GM18909 (cell line): ENCODE data around the gene PGAM2.
"Not testable (repeated sequence)": the region's sequence is repeated elsewhere in the genome, so short reads cannot be mapped to it uniquely, and the experiment has no call there.

ENCODE experiments used
- ATAC-seq: cut with Tn5 transposase; IDR thresholded peaks from one replicate; pipeline ENCODE4 v1.9.1; 2021; ENCODE audit warnings: mild to moderate bottlenecking; ENCODE audit not compliant: unreplicated experiment, poor library complexity

Gene PGAM2

DNA sequence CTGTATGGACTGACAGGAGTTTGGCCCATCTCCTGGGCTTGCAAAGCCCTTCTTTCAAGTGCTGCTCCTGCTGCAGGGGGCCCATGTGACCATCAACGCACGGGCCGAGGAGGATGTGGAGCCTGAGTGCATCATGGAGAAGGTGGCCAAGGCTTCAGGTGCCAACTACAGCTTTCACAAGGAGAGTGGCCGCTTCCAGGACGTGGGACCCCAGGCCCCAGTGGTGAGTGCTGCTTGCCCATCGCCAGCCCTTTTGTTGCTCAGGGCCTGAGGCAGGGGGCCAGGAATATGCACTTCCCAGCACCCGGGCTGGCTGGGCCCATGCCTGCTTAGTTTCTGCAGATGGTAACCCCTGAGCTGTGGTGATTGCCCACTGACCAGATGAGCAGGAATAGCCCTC is 8.7 kb downstream of the PGAM2 start:
- ATAC-seq, result no peak

- ATAC-seq, result no peak
These were observed 12.5 kb downstream of the PGAM2 start for GRCh38 chr7:44052771-44053365.

DNA sequence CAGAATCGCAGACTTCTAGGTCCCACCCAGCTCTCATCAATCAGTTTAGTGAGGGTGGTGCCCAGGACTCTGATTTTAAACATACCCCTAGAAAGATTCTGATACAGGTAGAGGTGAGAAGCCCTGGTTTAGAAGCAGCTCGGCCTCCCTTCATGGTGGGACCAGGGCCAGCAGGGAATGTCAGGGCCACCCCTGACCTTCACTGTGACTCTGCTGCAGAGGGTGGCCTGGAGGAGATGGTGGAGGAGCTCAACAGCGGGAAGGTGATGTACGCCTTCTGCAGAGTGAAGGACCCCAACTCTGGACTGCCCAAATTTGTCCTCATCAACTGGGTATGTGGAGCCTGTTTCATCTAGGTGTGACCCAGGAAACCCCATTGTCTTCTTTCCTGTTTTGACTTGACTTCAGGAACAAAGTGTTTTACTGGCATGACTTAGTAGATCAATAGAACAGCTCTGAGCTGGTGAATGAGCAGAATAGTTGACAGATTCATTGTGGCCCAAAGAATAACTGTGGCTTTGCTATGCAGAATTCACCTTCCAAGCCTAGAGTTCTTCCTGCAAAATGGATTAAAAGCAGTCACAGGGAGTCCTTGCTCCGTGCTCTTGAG is 13.7 kb downstream of the PGAM2 start:
- ATAC-seq, result no peak

GRCh38 chr7:44050915-44051560 is 14.3 kb downstream of the PGAM2 start:
- no peak for ATAC-seq

DNA sequence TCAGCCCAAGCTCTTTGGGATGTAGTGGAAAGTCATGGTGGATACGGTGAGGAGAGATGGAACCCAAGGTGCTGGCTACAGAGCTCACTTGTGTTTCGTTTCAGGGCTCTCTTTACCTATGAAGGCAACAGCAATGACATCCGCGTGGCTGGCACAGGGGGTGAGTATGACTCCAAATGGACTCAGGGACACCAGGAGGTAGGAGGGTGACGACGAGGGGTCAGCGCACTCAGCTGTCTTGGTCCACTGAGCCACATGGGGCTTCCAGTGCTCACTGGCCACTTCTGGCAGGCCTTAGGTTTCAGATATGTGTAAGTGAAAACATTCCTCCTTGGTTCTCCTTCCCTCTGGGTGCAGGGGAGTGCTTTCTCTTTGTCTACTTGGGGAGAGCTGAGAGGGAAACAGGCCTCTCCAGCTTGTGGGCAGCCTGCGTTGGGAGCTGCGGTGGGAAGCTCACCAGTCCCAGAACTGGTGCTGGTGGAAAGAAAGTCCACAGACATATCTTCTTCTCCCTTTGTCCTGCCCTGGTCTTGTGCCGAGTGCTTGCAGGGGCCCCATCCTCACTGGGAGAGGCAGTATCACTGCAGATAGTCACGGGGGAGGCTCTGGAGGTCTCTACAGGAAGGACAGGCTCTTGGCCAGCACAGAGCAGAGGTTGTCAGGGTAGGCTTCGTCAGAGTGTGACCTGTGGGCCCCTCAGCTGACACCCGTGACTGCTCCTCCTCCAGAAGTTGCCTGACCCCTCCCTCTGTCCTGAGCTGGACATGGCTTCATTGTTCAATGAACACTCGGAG is 15.0 kb downstream of the PGAM2 start:
- ATAC-seq, result no peak

GRCh38 chr7:44048031-44048795 is 17.2 kb downstream of the PGAM2 start:
- no peak for ATAC-seq

DNA sequence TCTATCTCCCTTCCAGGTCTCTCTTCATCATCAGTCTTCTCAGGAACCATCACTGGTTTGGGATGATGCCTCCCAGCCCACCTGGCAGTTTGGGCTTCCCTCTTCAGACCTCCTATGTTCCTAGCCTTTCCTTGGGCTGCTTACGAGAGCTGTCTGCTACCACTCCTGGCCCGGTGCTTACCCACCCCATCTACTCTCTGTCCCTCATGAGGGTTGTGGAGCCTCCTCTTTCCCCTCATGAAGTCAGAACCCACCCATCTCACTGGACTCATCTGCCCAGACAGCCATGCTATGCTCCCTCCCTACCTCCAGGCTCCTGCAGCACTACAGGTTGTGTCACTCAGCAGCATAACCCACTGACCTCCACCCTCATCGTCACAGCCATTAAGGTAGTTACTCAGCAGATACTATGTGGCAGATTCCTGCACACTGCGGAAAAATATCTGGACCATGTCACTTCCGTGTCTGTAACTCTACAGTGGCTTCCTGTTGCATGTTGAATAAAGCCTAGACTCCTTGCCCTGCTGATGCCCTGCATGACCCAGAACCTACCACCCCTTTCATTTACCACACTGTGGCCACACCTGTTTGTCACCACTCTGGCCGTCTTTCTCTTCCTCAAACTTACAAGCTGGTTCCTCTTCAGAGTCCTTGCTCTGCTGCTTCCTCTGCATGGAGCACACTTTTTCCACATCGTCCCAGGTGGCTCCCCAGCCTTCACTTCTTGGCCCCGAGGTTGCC is 18.9 kb downstream of the PGAM2 start:
- peak; percentile 72 for ATAC-seq

DNA sequence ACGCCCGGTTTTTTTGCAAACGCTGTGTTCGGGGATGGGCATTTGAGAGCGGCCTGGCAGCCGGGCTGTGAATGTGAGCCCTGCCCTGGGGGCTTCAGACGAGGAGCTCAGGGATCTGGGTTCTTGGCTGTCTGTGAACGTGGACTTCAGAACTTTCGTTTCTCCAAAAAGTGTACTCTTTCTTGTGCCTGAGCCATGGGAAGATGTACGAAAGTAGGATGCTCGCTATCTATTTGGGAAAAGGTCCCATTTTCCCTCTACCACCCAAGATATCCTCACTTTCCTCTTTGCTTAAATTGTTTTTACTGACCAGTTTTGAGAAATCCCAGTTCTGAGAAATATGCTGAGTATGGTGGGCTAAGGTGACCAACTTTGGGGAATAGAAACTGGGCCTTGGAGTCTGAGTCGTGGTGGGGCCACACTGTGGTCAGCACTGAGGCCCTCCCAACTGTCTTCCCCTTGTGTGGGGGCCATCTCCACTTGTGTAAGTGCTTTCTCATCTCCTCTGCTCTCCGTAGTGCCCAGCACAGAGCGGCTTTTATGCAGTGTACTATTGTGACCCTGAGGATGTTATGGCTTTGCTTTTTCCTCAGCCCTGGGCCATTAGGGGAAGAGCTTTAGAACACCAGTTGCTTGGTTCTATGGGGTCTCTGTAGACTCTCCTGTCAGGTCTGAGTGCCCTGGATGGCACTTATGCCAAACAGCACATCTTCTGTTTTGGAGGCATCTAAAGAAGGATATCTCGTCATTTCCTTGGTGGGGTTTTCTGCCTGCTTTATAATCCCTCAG is 19.9 kb downstream of the PGAM2 start:
- ATAC-seq, result peak; percentile 1

GRCh38 chr7:44044315-44045225 is 20.8 kb downstream of the PGAM2 start, which contains the start of gene DBNL:
Gene DBNL, plus strand, starts transcription at chr7:44044702. Its CDS starts 36 bp downstream, at chr7:44044738.
- peak; percentile 71 for ATAC-seq

GRCh38 chr7:44043902-44044301 is 21.5 kb downstream of the PGAM2 start:
- no peak for ATAC-seq

DNA sequence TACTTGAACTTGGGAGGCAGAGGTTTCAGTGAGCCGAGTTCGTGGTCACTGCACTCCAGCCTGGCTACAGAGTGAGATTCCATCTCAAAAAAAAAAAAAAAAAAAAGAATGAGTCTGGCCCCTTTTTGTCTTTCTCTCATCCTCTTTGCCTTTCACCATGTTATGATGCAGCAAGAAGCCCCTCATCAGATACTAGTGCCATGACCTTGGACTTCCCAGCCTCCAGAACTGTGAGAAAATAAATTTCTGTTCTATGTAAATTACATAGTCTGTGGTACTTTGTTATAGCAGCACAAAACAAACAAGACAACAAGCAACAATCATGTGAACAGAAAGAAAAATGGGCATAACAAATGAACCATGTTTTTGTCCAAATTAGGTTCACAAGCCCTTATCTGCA is 23.1 kb downstream of the PGAM2 start:
- no peak for ATAC-seq

DNA sequence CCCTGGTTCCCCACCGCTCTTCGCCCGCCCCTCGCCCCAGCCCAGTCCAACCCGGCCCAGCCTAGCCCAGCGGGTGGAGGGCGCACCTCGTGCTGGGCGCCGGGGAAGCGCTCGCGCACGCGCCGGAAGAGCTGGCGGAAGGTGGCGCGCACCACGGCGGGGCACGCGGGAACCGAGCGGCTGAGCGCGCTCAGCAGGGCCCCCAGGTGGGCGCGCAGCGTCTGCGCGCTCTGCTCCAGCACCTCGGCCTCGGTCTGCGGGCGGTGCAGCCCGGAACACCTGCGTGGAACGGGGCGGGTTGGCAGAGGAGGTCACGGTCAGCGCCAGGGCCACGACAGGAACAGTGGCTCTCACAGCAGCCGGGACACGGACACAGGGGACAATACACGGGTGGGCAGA is 24.9 kb downstream of the PGAM2 start:
- ATAC-seq, result peak; percentile 44

- peak; percentile 2 for ATAC-seq
These were observed 25.4 kb downstream of the PGAM2 start for GRCh38 chr7:44039800-44040492.

DNA sequence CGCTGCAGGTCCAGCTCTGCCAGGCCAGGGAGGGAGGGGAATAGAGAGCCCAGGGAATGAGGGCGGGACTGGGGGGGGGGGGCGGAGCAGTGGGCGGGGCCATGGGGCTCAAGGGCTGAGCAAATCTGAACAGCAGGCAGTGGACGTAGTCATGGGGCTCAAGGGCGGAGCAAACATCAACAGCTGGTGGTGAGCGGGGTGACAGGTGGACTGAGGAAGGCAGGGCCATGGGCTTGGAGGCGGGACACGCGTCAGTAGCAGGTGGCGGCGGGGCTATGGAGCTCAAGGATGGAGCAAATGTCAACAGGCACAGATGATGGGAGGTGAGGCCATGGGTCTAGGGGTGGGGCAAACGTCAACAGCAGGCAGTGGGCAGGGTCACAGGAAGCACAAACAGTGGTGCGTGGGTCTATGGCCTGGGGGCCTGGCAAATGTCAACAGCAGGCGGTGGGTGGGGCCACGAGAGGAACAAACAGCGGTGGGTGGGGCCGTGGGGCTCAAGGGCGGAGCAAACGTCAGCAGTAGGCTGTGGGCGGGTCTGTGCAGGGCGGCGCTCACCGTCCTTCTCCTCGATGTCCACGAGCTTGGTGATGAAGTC is 26.3 kb downstream of the PGAM2 start:
- peak; percentile 78 for ATAC-seq

DNA sequence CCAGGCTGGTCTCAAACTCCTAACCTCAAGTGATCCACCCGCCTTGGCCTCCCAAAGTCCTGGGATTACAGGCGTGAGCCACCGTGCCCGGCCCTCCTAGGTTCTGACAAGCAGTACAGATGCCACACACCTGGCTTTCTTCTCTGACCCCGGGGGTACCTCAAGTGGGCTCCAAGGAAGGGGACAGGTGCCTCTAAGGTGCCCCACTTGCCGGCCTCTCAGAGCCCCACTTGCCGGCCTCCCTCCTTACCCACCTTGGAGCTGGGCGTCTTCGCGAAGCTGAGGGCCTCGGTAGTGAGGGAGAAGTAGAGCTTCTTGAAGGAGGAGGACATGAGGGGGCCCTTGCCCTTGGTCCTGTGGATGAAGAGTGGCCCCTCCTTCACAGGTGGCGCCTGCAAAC is 26.8 kb downstream of the PGAM2 start:
- ATAC-seq, result not testable (repeated sequence)

- not testable (repeated sequence) for ATAC-seq
These were observed 27.4 kb downstream of the PGAM2 start for GRCh38 chr7:44037951-44038350.

DNA sequence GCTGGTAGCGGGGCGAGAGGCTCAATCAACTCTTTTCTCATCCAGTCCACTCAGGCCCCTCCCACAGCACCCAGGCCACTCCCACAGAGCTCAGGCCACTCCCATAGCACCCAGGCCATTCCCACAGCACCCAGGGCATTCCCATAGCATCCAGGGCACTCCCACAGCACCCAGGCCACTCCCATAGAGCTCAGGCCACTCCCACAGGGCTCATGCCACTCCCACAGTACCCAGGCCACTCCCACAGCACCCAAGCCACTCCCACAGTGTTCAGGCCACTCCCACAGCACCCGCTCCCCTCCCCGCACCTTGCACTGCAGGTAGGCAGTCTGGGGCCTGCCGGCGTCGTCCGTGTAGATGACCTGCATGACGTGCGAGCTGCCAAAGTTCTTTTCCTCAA is 29.0 kb downstream of the PGAM2 start:
- ATAC-seq, result not testable (repeated sequence)
